Measurements from ENCODE around the gene C19orf25.

C19orf25 gene

GRCh38 chr19:1474765-1475351 lies 4.2 kb downstream of the C19orf25 start:
- DNase-seq, result no peak

- DNase-seq, result no peak
Measured at GRCh38 chr19:1474011-1474764, 4.8 kb downstream of the C19orf25 start.

- no peak for DNase-seq
Measured at GRCh38 chr19:1473085-1473851, 5.7 kb downstream of the C19orf25 start.

GRCh38 chr19:1472231-1473084 lies 6.6 kb downstream of the C19orf25 start:
- DNase-seq, result no peak

GRCh38 chr19:1471515-1472160 lies 7.4 kb downstream of the C19orf25 start:
- DNase-seq, result no peak

- DNase-seq, result no peak
Measured at GRCh38 chr19:1471010-1471514, 8.0 kb downstream of the C19orf25 start.

GRCh38 chr19:1470305-1471009 lies 8.6 kb downstream of the C19orf25 start:
- DNase-seq, result peak; percentile 65

- no peak for DNase-seq
Measured at GRCh38 chr19:1470055-1470304, 9.0 kb downstream of the C19orf25 start.

- DNase-seq, result no peak
Measured at GRCh38 chr19:1469255-1470054, 9.6 kb downstream of the C19orf25 start.

GRCh38 chr19:1468821-1469254 lies 10.2 kb downstream of the C19orf25 start:
- DNase-seq, result no peak

- no peak for DNase-seq
Measured at GRCh38 chr19:1468274-1468820, 10.7 kb downstream of the C19orf25 start.

GRCh38 chr19:1467490-1468273 lies 11.3 kb downstream of the C19orf25 start:
- no peak for DNase-seq

- DNase-seq, result no peak
Measured at GRCh38 chr19:1467215-1467489, 11.9 kb downstream of the C19orf25 start.

- DNase-seq, result no peak
Measured at GRCh38 chr19:1466461-1467214, 12.4 kb downstream of the C19orf25 start.

- no peak for DNase-seq
Measured at GRCh38 chr19:1466018-1466460, 13.0 kb downstream of the C19orf25 start.

- no peak for DNase-seq
Measured at GRCh38 chr19:1465191-1466016, 13.6 kb downstream of the C19orf25 start.

GRCh38 chr19:1461862-1462261 lies 17.2 kb downstream of the C19orf25 start:
- DNase-seq, result no peak

Measured in activated CD4-positive, alpha-beta T cell treated with anti-CD3 and anti-CD28 coated beads for 1 hour (primary cell).